Fibroblast of lung (primary cell): ENCODE measurements around the gene LPCAT1.

Experiments
- CTCF ChIP-seq, 2 donors: IDR thresholded peaks in 1 of 2; conservative IDR thresholded peaks in 1 of 2; 1 replicate in 1 of 2; 2 replicates in 1 of 2; pipeline ENCODE4 v1.5.1; 2011 to 2012; ENCODE audit warnings: low read length in 2 of 2, control low read depth in 1 of 2, inconsistent platforms in 1 of 2, low read depth in 1 of 2, mild to moderate bottlenecking in 1 of 2
- EZH2 ChIP-seq: IDR thresholded peaks from 2 replicates; pipeline ENCODE4 v1.5.1; 2012; ENCODE audit warnings: low read length, control low read depth, mild to moderate bottlenecking; ENCODE audit errors: missing control alignments

- no peak for TF ChIP-seq CTCF (conservative IDR thresholded peaks at IDR 0.05 in 1 of 2, IDR thresholded peaks at IDR 0.05 in 1 of 2; ENCODE audit: low read depth in 1 of 2, low read length in 2 of 2)
- TF ChIP-seq EZH2, result no peak
Observed at GRCh38 chr5:1532384-1532783, 8.6 kb upstream of the LPCAT1 start.
